HG02759 (cell line): ENCODE measurements around the gene PTPRN2.
"Not testable (repeated sequence)": the region's sequence is repeated elsewhere in the genome, so short reads cannot be mapped to it uniquely, and the experiment has no call there.

Experiments used
- ATAC-seq: cut with Tn5 transposase; IDR thresholded peaks from one replicate; pipeline ENCODE4 v1.9.1; 2021; ENCODE audit warnings: mild to moderate bottlenecking, moderate library complexity; ENCODE audit not compliant: unreplicated experiment

Gene PTPRN2

GRCh38 chr7:158357106-158357897 is 230.3 kb downstream of the PTPRN2 start:
- ATAC-seq: no peak

GRCh38 chr7:158356454-158356853 is 231.2 kb downstream of the PTPRN2 start:
- ATAC-seq: no peak

GRCh38 chr7:158355456-158356065 is 232.1 kb downstream of the PTPRN2 start:
- no peak for ATAC-seq

- no peak for ATAC-seq
Observed at GRCh38 chr7:158354861-158355260, 232.8 kb downstream of the PTPRN2 start.

GRCh38 chr7:158353606-158354570 is 233.7 kb downstream of the PTPRN2 start:
- no peak for ATAC-seq

DNA sequence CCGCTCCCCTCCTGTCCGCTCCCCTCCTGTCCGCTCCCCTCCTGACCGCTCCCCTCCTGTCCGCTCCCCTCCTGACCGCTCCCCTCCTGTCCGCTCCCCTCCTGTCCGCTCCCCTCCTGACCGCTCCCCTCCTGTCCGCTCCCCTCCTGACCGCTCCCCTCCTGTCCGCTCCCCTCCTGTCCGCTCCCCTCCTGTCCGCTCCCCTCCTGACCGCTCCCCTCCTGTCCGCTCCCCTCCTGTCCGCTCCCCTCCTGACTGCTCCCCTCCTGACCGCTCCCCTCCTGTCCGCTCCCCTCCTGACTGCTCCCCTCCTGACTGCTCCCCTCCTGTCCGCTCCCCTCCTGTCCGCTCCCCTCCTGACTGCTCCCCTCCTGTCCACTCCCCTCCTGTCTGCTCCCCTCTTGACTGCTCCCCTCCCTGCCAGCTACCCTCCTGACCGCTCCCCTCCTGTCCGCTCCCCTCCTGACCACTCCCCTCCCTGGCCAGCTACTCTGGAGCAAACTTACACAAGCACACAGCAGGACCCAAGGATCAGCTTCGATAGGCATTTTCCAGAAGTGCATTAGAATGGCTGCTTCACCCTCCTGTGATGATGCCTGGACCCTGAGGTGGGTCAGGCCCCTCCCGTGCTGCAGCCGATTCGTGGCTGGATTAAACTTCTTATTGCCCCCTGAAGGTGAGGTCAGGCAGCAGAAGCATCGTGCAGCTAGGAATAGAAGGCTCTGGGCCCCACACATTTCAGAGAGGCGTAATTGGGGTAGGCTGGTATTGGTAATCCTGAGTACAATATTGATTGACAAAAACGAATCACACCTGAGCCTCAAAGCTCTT is 235.5 kb downstream of the PTPRN2 start:
- ATAC-seq: not testable (repeated sequence)

GRCh38 chr7:158351481-158351880 is 236.1 kb downstream of the PTPRN2 start:
- ATAC-seq: no peak

DNA sequence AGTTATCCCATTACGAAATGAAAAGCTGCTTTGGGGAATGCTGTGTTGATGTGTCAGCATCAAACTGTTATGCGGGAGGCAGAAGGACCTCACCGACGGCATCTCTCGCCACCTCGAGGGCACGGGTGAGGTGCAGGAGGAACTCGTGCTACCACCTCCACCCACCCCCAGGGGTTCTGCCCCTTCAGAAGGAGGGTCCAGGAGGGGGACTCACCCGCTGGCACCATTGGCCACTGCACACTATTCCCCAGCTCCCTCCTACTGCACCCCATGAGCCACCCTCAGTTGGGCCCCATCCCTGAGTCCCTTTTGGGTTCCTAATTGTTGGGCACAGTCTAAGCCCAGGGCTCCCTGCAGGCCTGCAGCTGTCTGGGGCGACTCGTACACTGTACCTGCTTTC is 236.6 kb downstream of the PTPRN2 start:
- no peak for ATAC-seq

- ATAC-seq: no peak
Observed at GRCh38 chr7:158350166-158350900, 237.3 kb downstream of the PTPRN2 start.

DNA sequence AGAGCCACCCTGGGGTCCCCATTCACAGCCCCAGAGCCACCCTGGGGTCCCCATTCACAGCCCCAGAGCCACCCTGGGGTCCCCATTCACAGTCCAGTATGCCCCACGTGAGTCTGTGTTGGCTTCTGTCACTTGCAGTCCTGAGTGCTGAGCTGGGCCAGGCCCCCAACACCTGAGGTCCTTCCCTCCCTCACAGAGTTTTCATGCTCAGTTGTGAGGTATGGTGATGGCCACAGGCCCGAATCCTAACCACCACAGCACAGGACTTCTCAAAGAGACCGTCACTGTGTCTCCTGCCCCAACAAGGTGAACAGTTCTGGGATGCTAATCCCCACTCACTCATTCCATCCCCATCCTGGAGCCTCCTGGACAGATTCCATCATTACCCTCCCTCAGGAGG is 239.2 kb downstream of the PTPRN2 start:
- no peak for ATAC-seq

GRCh38 chr7:158348039-158348438 is 239.6 kb downstream of the PTPRN2 start:
- ATAC-seq: not testable (repeated sequence)

DNA sequence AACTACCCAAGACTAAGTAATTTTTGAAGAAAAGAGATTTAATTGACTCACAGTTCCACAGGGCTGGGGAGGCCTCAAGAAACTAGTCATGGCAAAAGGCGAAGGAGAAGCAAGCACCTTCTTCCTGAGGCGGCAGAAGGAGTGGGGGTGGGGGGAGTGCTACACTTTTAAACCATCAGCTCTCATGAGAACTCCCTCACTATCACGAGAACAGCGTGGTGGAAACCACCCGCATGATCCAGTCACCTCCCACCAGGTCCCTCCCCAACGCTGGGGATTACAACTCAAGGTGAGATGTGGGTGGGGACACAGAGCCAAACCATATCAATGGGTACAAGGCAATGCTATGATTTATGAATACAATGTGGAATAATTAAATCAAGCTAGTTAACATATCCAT is 241.9 kb downstream of the PTPRN2 start:
- ATAC-seq: no peak

- no peak for ATAC-seq
Observed at GRCh38 chr7:158344706-158345300, 242.8 kb downstream of the PTPRN2 start.

GRCh38 chr7:158343936-158344455 is 243.6 kb downstream of the PTPRN2 start:
- ATAC-seq: no peak

GRCh38 chr7:158343526-158343925 is 244.1 kb downstream of the PTPRN2 start:
- no peak for ATAC-seq

DNA sequence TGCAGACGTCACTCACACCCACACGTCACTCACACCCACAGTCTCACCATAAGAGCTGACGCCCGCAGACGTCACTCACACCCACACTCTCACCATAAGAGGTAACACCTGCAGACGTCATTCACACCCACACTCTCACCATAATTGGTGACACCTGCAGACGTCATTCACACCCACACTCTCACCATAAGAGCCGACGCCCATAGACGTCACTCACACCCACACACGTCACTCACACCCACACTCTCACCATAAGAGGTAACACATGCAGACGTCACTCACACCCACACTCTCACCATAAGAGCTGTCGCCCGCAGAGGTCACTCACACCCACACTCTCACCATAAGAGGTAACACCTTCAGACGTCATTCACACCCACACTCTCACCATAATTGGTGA is 246.5 kb downstream of the PTPRN2 start:
- ATAC-seq: not testable (repeated sequence)

- ATAC-seq: not testable (repeated sequence)
Observed at GRCh38 chr7:158336952-158337351, 250.7 kb downstream of the PTPRN2 start.

GRCh38 chr7:158332516-158332915 is 255.1 kb downstream of the PTPRN2 start:
- ATAC-seq: not testable (repeated sequence)

DNA sequence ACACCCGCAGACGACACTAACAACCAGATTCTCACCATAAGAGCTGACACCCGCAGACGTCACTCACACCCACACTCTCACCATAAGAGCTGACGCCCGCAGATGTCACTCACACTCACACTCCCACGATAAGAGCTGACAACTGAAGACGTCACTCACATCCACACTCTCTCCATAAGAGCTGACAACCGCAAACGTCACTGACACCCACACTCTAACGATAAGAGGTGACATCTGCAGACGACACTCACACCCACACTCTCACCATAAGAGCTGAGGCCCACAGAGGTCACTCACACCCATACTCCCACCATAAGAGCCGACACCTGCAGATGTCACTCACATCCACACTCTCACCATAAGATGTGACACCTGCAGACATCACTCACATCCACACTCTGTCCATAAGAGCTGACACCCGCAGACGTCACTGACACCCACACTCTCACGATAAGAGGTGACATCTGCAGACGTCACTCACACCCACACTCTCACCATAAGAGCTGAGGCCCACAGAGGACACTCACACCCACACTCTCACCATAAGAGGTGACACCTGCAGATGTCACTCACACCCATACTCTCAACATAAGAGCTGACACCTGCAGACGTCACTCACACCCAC is 255.7 kb downstream of the PTPRN2 start:
- ATAC-seq: not testable (repeated sequence)
